ENCODE data around the gene ISCU. TPM values are rescaled to one million over a fixed set of nuclear protein-coding genes. Genes with fewer than 3 reads are reported as not detected.

Gene ISCU
- total and polyA plus RNA-seq, 2 donors (not counting 3 experiments of a cell fraction or from before 2014, with no cell fraction given) = 74.8 to 78.6 TPM

- no peaks in the 10 kb centered on the region for H3K27me3 ChIP-seq (ENCODE audit: control insufficient read depth in 2 of 2, insufficient read depth in 2 of 2, low read length in 2 of 2)
These were observed 30.2 kb upstream of the ISCU start for GRCh38 chr12:108531929-108532848.

More at GRCh38 chr12:108531929-108532848, 30.2 kb upstream of the ISCU start:
- no peak for TF ChIP-seq POLR2A (IDR thresholded peaks at IDR 0.05; ENCODE audit: low read depth, low read length)
- no peak for TF ChIP-seq GATA2 (IDR thresholded peaks at IDR 0.05; ENCODE audit: insufficient read depth, insufficient read length, low read depth, low read length)
- TF ChIP-seq CTCF (IDR thresholded peaks at IDR 0.05; ENCODE audit: extremely low read depth in 1 of 2, insufficient read depth in 1 of 2, low read depth in 1 of 2, low read length in 2 of 2) = no peak
- no peak for TF ChIP-seq MYC (IDR thresholded peaks at IDR 0.05; ENCODE audit: low read depth, low read length)
- TF ChIP-seq POLR2AphosphoS5 (IDR thresholded peaks at IDR 0.05; ENCODE audit: insufficient read depth, low read depth, low read length) = no peak
- TF ChIP-seq EZH2 (IDR thresholded peaks at IDR 0.05; ENCODE audit: borderline replicate concordance, low read depth, low read length, severe bottlenecking) = no peak
- TF ChIP-seq JUN (IDR thresholded peaks at IDR 0.05; ENCODE audit: borderline replicate concordance, insufficient read depth, insufficient read length, low read depth) = no peak
- no peak for TF ChIP-seq FOS (IDR thresholded peaks at IDR 0.05; ENCODE audit: borderline replicate concordance, insufficient read depth, low read length)
- no peak for TF ChIP-seq MAX (IDR thresholded peaks at IDR 0.05; ENCODE audit: insufficient read depth, insufficient read length)
- Histone ChIP-seq H3K9me3 (replicated peaks; ENCODE audit: control insufficient read depth, insufficient read depth, low read length) (no peaks in the 10 kb centered on the region), H3K4me1 (ENCODE audit: control insufficient read depth, extremely low read depth, insufficient read depth, low read length) (no peaks in the 10 kb centered on the region), H4K20me1 (replicated peaks; ENCODE audit: control insufficient read depth, extremely low read depth, insufficient read depth, low read length) (no peaks in the 10 kb centered on the region), H3K4me2 (ENCODE audit: insufficient read depth, low read length) (no peak overlapping the region), H3K9ac (replicated peaks; ENCODE audit: extremely low read depth, insufficient read depth, low read length) (no peak overlapping the region), H2AFZ (ENCODE audit: low read depth, low read length) (no peak overlapping the region), H3K4me3 (replicated peaks in 1 of 3; ENCODE audit: insufficient read depth in 1 of 3, low read depth in 1 of 3, low read length in 3 of 3) (no peak overlapping the region), H3K79me2 (ENCODE audit: control insufficient read depth, insufficient read depth, low read length) (peaks cover 2% of the 10 kb centered on the region), H3K27ac (ENCODE audit: insufficient read depth, low read depth, low read length) (no peak overlapping the region), H3K9me1 (replicated peaks; ENCODE audit: control insufficient read depth, extremely low read depth, insufficient read depth, low read length) (no peaks in the 10 kb centered on the region), H3K36me3 (ENCODE audit: control insufficient read depth in 2 of 2, extremely low read depth in 1 of 2, insufficient read depth in 2 of 2, low read length in 2 of 2) (peaks cover 25 to 44% of the 10 kb centered on the region in 2 experiments)
- dilution Hi-C loops (cut with MboI; ENCODE audit: extremely low pct_ligation_motif_present, low sequenced_read_pairs) (no loop called here), intact Hi-C loops (cut with micrococcal nuclease) (no loop called here)
- ChIA-PET POLR2A (no interaction called here), CTCF (interaction anchor here (1.2 to 1.6 kb wide), 2 partner anchors 20 to 86 kb away, joined by 4 to 7 read pairs; no protein-coding TSS in a partner anchor)
- no peak for FAIRE-seq
- BruUV-seq (replicated peaks) = no TSS peak
- no peak for DNase-seq (ENCODE audit: low read depth, low spot score)
